H1 (cell line): ENCODE results near the gene HS3ST5. TPM values are rescaled to one million over a fixed set of nuclear protein-coding genes. Genes with fewer than 3 reads are reported as not detected.

Experiments
- ASH2L ChIP-seq: fragments of 200-600, 300-600 bp; sonication (generic); IDR thresholded peaks from one replicate; pipeline ENCODE4 v1.7.1; 2017; ENCODE audit warnings: low read length
- SAP30 ChIP-seq: fragments of 300-600 bp; sonication (generic); IDR thresholded peaks from 2 replicates; pipeline ENCODE4 v1.7.1; 2012; ENCODE audit warnings: low read length, moderate library complexity, mild to moderate bottlenecking, inconsistent platforms; ENCODE audit not compliant: insufficient read depth, insufficient replicate concordance
- polyA plus RNA-seq, 7 experiments: library from polyadenylated mRNA; depleted of rRNA in 3 of 7; stranded (reverse) in 5 of 7; unstranded in 2 of 7; fragments of >200 nt in 5 of 7; fragments of 200-250 nt in 2 of 7; gene quantifications; 1 replicate in 5 of 7; 2 replicates in 1 of 7; 4 replicates in 1 of 7; pipeline versions ENCODE4 v1.2.1 to v1.2.3, GENCODE V29; 2011 to 2013; ENCODE audit warnings: missing spikeins in 2 of 7, mixed read lengths in 2 of 7
- total RNA-seq: library from RNA; stranded (reverse); fragmentation: NEBNext Ultra II Directional; extraction: Animal tissue kit (Norgen Biotek cat#: 25700); gene quantifications from 2 replicates; pipeline ENCODE4 v1.2.1, GENCODE V29; 2021
- TF ChIP-seq, protein P1 (sequence below): fragments of 300-600 bp; sonication (generic); IDR thresholded peaks from 2 replicates; pipeline ENCODE4 v1.7.1; 2012; ENCODE audit warnings: low read length, moderate library complexity, mild to moderate bottlenecking, inconsistent platforms; ENCODE audit not compliant: insufficient replicate concordance

Gene HS3ST5
- total and polyA plus RNA-seq, 2 of the 8 experiments (the other 6 are each of a cell fraction or from before 2014, with no cell fraction given) = 1.2 to 9.9 TPM

DNA sequence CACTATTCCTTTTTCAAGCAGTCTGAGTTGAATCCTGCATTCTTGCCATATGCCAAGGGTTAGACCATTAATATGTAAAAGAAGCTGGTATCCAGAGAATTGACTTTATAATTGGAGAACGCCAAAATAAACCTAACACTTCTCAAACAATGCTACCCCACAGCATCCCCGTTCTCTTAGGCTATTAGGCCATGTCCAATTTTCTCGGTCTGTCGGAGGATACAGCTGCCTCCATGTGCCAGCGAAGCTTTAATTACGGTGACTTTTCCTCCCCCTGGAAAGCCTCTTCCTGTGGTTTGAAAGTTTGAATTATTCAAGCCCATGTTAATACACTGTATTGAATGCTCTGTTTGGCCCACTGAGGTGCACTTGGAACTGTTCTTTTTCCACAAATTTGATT lies 60.5 kb downstream of the HS3ST5 start (continued):
- TF ChIP-seq, protein P1, sequence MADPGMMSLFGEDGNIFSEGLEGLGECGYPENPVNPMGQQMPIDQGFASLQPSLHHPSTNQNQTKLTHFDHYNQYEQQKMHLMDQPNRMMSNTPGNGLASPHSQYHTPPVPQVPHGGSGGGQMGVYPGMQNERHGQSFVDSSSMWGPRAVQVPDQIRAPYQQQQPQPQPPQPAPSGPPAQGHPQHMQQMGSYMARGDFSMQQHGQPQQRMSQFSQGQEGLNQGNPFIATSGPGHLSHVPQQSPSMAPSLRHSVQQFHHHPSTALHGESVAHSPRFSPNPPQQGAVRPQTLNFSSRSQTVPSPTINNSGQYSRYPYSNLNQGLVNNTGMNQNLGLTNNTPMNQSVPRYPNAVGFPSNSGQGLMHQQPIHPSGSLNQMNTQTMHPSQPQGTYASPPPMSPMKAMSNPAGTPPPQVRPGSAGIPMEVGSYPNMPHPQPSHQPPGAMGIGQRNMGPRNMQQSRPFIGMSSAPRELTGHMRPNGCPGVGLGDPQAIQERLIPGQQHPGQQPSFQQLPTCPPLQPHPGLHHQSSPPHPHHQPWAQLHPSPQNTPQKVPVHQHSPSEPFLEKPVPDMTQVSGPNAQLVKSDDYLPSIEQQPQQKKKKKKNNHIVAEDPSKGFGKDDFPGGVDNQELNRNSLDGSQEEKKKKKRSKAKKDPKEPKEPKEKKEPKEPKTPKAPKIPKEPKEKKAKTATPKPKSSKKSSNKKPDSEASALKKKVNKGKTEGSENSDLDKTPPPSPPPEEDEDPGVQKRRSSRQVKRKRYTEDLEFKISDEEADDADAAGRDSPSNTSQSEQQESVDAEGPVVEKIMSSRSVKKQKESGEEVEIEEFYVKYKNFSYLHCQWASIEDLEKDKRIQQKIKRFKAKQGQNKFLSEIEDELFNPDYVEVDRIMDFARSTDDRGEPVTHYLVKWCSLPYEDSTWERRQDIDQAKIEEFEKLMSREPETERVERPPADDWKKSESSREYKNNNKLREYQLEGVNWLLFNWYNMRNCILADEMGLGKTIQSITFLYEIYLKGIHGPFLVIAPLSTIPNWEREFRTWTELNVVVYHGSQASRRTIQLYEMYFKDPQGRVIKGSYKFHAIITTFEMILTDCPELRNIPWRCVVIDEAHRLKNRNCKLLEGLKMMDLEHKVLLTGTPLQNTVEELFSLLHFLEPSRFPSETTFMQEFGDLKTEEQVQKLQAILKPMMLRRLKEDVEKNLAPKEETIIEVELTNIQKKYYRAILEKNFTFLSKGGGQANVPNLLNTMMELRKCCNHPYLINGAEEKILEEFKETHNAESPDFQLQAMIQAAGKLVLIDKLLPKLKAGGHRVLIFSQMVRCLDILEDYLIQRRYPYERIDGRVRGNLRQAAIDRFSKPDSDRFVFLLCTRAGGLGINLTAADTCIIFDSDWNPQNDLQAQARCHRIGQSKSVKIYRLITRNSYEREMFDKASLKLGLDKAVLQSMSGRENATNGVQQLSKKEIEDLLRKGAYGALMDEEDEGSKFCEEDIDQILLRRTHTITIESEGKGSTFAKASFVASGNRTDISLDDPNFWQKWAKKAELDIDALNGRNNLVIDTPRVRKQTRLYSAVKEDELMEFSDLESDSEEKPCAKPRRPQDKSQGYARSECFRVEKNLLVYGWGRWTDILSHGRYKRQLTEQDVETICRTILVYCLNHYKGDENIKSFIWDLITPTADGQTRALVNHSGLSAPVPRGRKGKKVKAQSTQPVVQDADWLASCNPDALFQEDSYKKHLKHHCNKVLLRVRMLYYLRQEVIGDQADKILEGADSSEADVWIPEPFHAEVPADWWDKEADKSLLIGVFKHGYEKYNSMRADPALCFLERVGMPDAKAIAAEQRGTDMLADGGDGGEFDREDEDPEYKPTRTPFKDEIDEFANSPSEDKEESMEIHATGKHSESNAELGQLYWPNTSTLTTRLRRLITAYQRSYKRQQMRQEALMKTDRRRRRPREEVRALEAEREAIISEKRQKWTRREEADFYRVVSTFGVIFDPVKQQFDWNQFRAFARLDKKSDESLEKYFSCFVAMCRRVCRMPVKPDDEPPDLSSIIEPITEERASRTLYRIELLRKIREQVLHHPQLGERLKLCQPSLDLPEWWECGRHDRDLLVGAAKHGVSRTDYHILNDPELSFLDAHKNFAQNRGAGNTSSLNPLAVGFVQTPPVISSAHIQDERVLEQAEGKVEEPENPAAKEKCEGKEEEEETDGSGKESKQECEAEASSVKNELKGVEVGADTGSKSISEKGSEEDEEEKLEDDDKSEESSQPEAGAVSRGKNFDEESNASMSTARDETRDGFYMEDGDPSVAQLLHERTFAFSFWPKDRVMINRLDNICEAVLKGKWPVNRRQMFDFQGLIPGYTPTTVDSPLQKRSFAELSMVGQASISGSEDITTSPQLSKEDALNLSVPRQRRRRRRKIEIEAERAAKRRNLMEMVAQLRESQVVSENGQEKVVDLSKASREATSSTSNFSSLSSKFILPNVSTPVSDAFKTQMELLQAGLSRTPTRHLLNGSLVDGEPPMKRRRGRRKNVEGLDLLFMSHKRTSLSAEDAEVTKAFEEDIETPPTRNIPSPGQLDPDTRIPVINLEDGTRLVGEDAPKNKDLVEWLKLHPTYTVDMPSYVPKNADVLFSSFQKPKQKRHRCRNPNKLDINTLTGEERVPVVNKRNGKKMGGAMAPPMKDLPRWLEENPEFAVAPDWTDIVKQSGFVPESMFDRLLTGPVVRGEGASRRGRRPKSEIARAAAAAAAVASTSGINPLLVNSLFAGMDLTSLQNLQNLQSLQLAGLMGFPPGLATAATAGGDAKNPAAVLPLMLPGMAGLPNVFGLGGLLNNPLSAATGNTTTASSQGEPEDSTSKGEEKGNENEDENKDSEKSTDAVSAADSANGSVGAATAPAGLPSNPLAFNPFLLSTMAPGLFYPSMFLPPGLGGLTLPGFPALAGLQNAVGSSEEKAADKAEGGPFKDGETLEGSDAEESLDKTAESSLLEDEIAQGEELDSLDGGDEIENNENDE = peak; percentile 7
- no peak for TF ChIP-seq ASH2L
- TF ChIP-seq SAP30 = no peak
